Suppressor macrophage treated with lipopolysaccharide for 4 hours (primary cell): ENCODE data around the gene KRTAP10-9.
"Not testable (repeated sequence)": the region's sequence is repeated elsewhere in the genome, so short reads cannot be mapped to it uniquely, and the experiment has no call there.

ENCODE experiments used
- DNase-seq: peaks from one replicate; pipeline ENCODE4 v3.0.0-alpha.2; 2020

The KRTAP10-9 gene

GRCh38 chr21:44596068-44596725 lies 30.7 kb upstream of the KRTAP10-9 start:
- no peak for DNase-seq

DNA sequence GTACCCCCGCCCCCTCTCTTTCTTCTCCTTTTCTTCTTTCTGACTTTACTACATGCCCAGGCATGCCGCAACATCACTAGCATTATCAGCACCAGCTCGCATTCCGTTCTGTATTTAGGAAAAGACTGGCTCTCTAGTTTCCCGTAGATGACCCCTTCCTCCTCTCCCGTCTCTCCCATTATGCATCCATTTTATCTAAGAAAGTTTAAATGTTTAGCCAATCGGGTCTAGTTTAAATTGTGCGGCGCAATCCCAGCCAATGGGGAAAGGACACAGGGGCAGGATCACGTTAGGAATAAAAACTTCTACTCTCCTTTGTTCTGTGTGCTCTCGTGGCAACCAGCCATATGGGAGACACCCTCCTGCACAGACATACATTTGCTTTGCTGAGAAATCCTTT lies 28.8 kb upstream of the KRTAP10-9 start:
- no peak for DNase-seq

- DNase-seq: no peak
These were observed 27.4 kb upstream of the KRTAP10-9 start for GRCh38 chr21:44599264-44600029.

DNA sequence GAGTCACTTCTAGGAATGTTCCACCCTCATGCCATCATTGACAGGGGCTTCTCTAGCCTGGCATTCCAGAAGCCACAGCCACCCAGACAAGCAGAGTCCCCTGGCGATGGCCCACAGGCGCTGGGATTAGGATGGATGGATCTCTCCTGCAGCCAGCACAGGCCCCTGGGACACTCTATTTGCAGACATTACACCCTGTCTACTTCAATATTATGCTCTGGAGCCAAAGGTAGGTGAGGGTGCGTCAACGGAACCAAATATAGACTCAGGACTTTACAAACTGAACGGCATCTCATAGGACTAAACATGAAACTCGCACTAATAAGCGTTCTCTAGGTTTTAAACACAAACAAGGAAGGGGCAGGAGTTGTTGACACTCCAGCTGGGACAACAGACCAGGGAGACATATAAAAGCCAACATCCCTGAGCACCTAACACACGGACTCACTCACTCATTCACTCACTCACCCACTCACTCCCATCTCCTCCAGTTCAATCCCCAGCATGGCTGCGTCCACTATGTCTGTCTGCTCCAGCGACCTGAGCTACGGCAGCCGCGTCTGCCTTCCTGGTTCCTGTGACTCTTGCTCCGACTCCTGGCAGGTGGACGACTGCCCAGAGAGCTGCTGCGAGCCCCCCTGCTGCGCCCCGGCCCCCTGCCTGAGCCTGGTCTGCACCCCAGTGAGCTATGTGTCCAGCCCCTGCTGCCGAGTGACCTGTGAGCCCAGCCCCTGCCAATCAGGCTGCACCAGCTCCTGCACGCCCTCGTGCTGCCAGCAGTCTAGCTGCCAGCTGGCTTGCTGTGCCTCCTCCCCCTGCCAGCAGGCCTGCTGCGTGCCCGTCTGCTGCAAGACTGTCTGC lies 26.5 kb upstream of the KRTAP10-9 start, which contains the start of gene KRTAP10-7:
Gene KRTAP10-7 (plus strand): TSS at position 480 of the 861 bp plus-strand sequence. CDS start 25 bp downstream, at position 505.
- not testable (repeated sequence) for DNase-seq

GRCh38 chr21:44601091-44601490 lies 25.8 kb upstream of the KRTAP10-9 start:
- not testable (repeated sequence) for DNase-seq

DNA sequence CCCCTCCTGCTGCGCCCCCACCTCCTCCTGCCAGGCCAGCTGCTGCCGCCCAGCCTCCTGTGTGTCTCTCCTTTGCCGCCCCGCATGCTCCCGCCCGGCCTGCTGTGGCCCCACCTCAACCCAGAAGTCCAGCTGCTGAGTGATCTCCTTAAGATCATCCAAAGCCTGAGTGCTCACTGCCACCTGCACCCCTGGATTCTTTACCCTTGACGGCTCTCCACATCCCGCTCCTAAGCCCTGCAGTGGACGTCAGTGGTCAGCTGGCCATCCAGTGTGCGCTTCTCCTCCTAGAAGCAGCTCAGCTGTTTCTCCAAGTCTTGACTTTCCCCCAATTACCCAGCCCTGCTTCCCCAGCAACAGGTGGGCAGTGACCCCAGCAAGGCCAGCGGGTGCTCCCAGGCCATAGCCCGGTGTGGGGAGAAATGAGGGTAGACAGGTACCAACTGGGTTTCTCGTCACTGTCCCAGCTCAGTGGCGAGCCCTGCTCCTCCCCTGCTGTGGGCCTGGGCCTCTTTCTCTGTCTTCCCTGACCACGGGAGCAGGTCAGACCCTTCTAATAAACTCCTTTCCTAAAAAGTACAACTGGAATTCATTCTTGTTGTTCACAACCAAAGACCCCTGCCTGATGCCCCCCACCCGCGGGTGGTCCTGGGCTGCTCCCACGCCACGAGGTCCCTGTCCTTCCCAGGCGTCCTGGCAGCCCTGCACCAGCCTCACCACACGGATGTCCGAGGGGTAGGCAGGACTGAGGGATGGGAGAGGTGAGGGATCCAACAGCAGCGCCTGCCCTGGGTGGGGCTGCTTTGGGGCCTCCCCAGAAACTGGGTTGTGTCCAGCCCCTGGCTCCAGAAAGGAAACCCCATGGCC lies 25.1 kb upstream of the KRTAP10-9 start:
- DNase-seq: no peak

DNA sequence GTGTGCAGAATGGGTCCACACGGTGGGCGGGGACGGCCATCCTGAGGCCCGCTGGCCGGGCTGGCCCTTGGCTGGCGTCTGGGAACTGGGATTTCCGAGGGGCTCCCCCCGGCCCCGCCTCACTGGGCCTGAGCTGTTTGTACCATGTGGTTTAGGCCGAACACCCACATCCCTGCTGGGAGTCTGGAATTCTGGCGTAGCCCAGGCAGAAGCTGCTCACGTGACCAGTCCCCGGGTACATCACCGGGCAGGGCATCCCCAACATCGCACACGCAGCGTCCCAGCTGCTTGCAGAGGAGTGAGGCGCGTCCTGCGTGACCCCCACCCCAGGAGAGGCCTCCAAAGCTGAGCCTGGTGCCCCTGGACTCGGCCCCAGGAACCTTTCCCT lies 24.4 kb upstream of the KRTAP10-9 start:
- DNase-seq: no peak

DNA sequence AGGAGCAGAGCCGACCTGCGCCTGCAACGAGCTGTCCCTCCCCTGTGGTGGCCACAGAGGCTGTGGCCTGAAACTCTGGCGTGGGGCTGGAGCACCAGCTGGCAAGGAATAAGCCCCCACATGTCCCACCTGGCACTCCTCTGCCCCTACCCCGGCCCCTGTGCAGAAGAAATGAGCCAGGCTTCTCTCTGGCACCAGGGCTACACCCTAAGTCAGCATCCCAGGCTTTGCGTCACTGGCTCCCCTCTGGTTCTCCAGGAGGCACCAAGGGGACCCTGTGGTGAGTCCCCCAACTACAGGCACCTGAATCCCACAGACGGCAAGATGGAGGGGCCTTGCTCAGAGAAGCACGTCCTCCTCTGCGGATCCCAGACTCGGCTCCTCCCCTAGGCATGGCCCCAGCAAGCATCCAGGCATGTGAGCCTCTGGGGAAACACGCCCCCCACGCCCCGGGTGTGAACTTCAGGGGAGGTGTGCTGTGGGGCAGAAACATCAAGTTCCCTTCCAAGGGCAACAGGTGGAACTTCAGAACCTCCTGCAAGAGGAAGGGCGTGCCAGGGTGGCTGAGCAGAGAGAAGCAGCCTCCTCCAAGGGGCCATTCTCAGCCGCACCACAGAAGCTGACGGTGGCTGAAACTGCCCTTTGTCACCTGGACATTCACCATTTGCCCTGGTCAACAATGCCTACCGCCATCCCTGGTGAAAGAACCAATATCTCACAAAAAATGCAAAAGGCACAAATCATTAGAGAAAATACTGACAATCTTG lies 23.6 kb upstream of the KRTAP10-9 start:
- DNase-seq: no peak

- DNase-seq: no peak
These were observed 23.0 kb upstream of the KRTAP10-9 start for GRCh38 chr21:44603911-44604310.

- no peak for DNase-seq
These were observed 20.4 kb upstream of the KRTAP10-9 start for GRCh38 chr21:44606495-44606894.

DNA sequence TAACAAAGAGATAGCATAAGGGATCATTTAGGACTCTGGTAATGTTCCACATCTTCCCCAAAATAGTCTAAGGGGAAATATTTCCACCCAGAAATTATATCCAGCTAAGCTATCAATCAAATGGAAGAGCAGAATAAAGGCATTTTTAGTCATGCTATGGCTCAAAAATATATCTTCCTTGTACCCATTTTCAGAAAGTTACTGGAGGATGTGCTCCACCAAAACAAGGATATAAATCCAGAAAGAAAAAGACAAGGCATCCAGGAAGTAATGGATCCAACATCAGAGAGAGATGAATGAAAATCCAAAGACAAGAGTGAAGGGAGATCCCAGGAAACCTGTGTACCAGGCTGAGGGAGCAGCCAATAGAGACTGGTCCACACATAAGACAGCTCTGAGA lies 17.7 kb upstream of the KRTAP10-9 start:
- no peak for DNase-seq

- not testable (repeated sequence) for DNase-seq
These were observed 16.6 kb upstream of the KRTAP10-9 start for GRCh38 chr21:44610157-44610843.

DNA sequence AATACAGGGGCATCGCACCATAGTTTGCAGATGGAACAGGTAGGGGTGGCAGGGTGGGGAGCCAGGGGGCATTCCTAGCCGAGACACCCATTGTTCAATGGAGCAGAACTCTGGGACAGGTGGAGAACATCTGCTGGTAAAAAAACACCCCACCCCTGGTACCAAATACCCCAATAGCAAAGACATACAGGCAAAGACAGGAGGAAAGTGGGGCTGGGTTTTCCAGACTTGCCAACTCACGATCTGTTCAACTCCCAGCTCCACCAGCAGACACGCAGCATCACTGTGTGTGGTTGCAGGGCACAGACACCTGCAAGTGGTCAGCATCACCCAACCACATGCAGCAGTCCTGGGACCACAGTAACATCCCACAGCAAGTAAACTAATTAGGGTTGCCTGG lies 15.3 kb upstream of the KRTAP10-9 start:
- no peak for DNase-seq

GRCh38 chr21:44612029-44612486 lies 14.8 kb upstream of the KRTAP10-9 start, which contains the start of gene KRTAP10-8:
KRTAP10-8 (plus strand) TSS chr21:44612079; CDS start chr21:44612101, 22 bp downstream.
- DNase-seq: no peak

DNA sequence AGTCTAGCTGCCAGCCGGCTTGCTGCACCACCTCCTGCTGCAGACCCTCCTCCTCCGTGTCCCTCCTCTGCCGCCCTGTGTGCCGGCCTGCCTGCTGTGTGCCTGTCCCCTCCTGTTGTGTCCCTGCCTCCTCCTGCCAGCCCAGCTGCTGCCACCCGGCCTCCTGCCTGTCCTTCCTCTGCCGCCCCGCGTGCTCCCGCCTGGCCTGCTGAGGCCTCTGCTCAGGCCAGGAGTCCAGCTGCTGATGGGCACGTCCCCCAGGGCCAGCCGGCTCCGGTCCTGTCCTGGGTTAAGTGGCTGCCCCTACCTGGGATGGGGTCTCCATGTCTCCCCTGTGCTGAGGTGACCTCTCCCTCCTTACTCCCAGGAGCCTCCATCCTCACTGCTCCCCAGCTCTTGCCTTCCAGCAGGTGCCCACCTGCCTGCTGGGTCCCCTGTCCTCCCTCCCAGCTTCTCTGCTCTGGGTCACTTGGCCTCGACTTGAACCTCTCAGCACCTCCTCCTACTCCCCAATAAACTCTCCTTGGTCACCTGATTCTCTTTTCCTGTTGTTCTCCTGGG lies 14.1 kb upstream of the KRTAP10-9 start:
- no peak for DNase-seq

- no peak for DNase-seq
These were observed 13.3 kb upstream of the KRTAP10-9 start for GRCh38 chr21:44613386-44614155.

- no peak for DNase-seq
These were observed 12.7 kb upstream of the KRTAP10-9 start for GRCh38 chr21:44614161-44614631.

DNA sequence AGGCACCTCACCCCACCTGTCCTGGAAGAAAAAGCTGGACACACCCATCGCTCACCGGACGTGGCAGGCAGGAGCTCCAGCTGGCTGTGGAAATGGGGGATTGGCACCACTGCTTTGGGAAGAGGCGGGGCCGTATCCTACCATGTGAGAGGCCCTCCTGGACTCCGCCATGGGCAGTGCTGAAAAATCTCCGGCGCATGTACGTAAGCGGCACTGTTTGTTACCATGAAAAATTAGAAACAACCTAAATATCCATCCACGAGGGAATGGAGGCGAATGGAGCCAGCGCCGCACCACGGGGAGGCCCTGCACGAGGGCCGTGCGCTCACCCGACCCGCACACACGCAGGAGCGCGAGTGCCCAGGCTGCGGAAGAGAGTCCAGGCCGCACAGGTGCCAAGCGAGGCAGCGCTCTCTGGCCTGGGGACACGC lies 11.9 kb upstream of the KRTAP10-9 start:
- DNase-seq: no peak

GRCh38 chr21:44615466-44615865 lies 11.4 kb upstream of the KRTAP10-9 start:
- DNase-seq: no peak
